ENCODE measurements around the gene C2orf72. TPM values are rescaled to one million over a fixed set of nuclear protein-coding genes. Genes with fewer than 3 reads are reported as not detected.

C2orf72 gene
- total RNA-seq, 3 donors from 2014 or later, result 0.16 to 7.2 (median 1.3) TPM

GRCh38 chr2:230995821-230996220, 41.5 kb upstream of the C2orf72 start, which contains the start of gene SPATA3:
Gene SPATA3 (plus strand): TSS chr2:230996121. CDS start chr2:230996234, 113 bp downstream.
- DNase-seq (ENCODE audit: low spot score in 2 of 2), result no peak
- TF ChIP-seq POLR2A (IDR thresholded peaks at IDR 0.05) (no peak), POLR2AphosphoS5 (IDR thresholded peaks at IDR 0.05) (no peak), CTCF (IDR thresholded peaks at IDR 0.05) (no peak)
- H3K4me3 ChIP-seq, result no peak within 1 kb of the TSS
- H3K4me1 ChIP-seq, result no peaks in the 10 kb centered on the region
- no peaks in the 10 kb centered on the region for H3K36me3 ChIP-seq
- H3K27ac ChIP-seq, result no peak within 1 kb of the TSS
- no peaks in the 10 kb centered on the region for H3K9me3 ChIP-seq
- peaks cover 4 to 22% of the 10 kb centered on the region in 2 donors for H3K27me3 ChIP-seq
- intact Hi-C loops (cut with DNase I; ENCODE audit: low total_unique reads), result no loop called here

GRCh38 chr2:230996661-230997060, 40.7 kb upstream of the C2orf72 start:
- TF ChIP-seq POLR2A (IDR thresholded peaks at IDR 0.05) (no peak), POLR2AphosphoS5 (IDR thresholded peaks at IDR 0.05) (no peak), CTCF (IDR thresholded peaks at IDR 0.05) (no peak)
- intact Hi-C loops (cut with DNase I; ENCODE audit: low total_unique reads), result no loop called here
- H3K27me3 ChIP-seq, result peaks cover 4 to 13% of the 10 kb centered on the region in 2 donors

GRCh38 chr2:230998882-230999281, 38.4 kb upstream of the C2orf72 start:
- TF ChIP-seq POLR2A (IDR thresholded peaks at IDR 0.05) (no peak), CTCF (IDR thresholded peaks at IDR 0.05) (no peak), POLR2AphosphoS5 (IDR thresholded peaks at IDR 0.05) (no peak)
- peaks cover 2 to 4% of the 10 kb centered on the region in 2 donors for H3K27me3 ChIP-seq

More at GRCh38 chr2:230996661-230997060, 40.7 kb upstream of the C2orf72 start:
- Histone ChIP-seq H3K4me3 (no peak overlapping the region), H3K27ac (no peak overlapping the region), H3K36me3 (no peaks in the 10 kb centered on the region), H3K9me3 (no peaks in the 10 kb centered on the region), H3K4me1 (no peaks in the 10 kb centered on the region)
- no peak for DNase-seq (ENCODE audit: low spot score in 2 of 2)

GRCh38 chr2:230999477-230999876, 37.8 kb upstream of the C2orf72 start:
- no peak overlapping the region for H3K27ac ChIP-seq
- TF ChIP-seq CTCF (IDR thresholded peaks at IDR 0.05) (no peak), POLR2A (IDR thresholded peaks at IDR 0.05) (no peak), POLR2AphosphoS5 (IDR thresholded peaks at IDR 0.05) (no peak)
- peaks cover 0 to 4% of the 10 kb centered on the region in 2 donors for H3K27me3 ChIP-seq
- DNase-seq (ENCODE audit: low spot score in 2 of 2), result no peak
- no peaks in the 10 kb centered on the region for H3K9me3 ChIP-seq
- no peaks in the 10 kb centered on the region for H3K36me3 ChIP-seq
- intact Hi-C loops (cut with DNase I; ENCODE audit: low total_unique reads), result no loop called here
- H3K4me3 ChIP-seq, result no peak overlapping the region
- no peaks in the 10 kb centered on the region for H3K4me1 ChIP-seq

More at GRCh38 chr2:230998882-230999281, 38.4 kb upstream of the C2orf72 start:
- H3K9me3 ChIP-seq, result no peaks in the 10 kb centered on the region
- H3K36me3 ChIP-seq, result no peaks in the 10 kb centered on the region
- no peak overlapping the region for H3K4me3 ChIP-seq
- intact Hi-C loops (cut with DNase I; ENCODE audit: low total_unique reads), result no loop called here
- DNase-seq (ENCODE audit: low spot score in 2 of 2), result no peak
- no peak overlapping the region for H3K27ac ChIP-seq
- H3K4me1 ChIP-seq, result no peaks in the 10 kb centered on the region

GRCh38 chr2:231000211-231000904, 37.0 kb upstream of the C2orf72 start:
- Histone ChIP-seq H3K4me1 (no peaks in the 10 kb centered on the region), H3K9me3 (no peaks in the 10 kb centered on the region), H3K36me3 (no peaks in the 10 kb centered on the region), H3K27me3 (peaks cover 0 to 4% of the 10 kb centered on the region in 2 donors), H3K4me3 (no peak overlapping the region), H3K27ac (no peak overlapping the region)
- intact Hi-C loops (cut with DNase I; ENCODE audit: low total_unique reads), result no loop called here
- TF ChIP-seq POLR2AphosphoS5 (IDR thresholded peaks at IDR 0.05) (no peak), POLR2A (IDR thresholded peaks at IDR 0.05) (no peak), CTCF (IDR thresholded peaks at IDR 0.05) (no peak)
- DNase-seq (ENCODE audit: low spot score in 2 of 2), result no peak

Data from breast epithelium (tissue), 4 donors.